HFFc6 (cell line): ENCODE measurements around the gene PGPEP1. TPM values are rescaled to one million over a fixed set of nuclear protein-coding genes. Genes with fewer than 3 reads are reported as not detected.

Experiments used
- DNase-seq: peaks from one replicate; pipeline ENCODE4 v3.0.0-alpha.2; 2018
- H3K27ac Mint-ChIP-seq: 2 replicates; pipeline ENCODE4 v1.8.0; 2020; ENCODE audit warnings: mild to moderate bottlenecking, mixed read lengths
- H3K27me3 Mint-ChIP-seq: 2 replicates; pipeline ENCODE4 v1.8.0; 2021; ENCODE audit warnings: mild to moderate bottlenecking, moderate library complexity, mixed read lengths; ENCODE audit not compliant: insufficient read depth
- H3K36me3 Mint-ChIP-seq: 2 replicates; pipeline ENCODE4 v1.8.0; 2021; ENCODE audit warnings: low read depth, mixed read lengths
- H3K4me1 Mint-ChIP-seq: 2 replicates; pipeline ENCODE4 v1.8.0; 2020; ENCODE audit warnings: low read depth, mixed read lengths
- H3K4me3 Mint-ChIP-seq: 2 replicates; pipeline ENCODE4 v1.8.0; 2020; ENCODE audit warnings: mild to moderate bottlenecking, moderate library complexity, mixed read lengths
- H3K9me3 Mint-ChIP-seq: 2 replicates; pipeline ENCODE4 v1.8.0; 2020; ENCODE audit warnings: mild to moderate bottlenecking, mixed read lengths
- total RNA-seq, 6 experiments: library from RNA; stranded (reverse); fragmentation: NEBNext Ultra II Directional; extraction: Animal tissue kit (Norgen Biotek cat#: 25700); gene quantifications; 2 replicates in 1 of 6; 3 replicates in 5 of 6; pipeline ENCODE4 v1.2.3, GENCODE V29; 2021
- TF ChIP-seq, protein P1 (sequence below): fragments of 200-600 bp; sonication (generic); IDR thresholded peaks from 2 replicates; pipeline ENCODE4 v1.5.0; 2021; ENCODE audit warnings: antibody characterized with exemption, mild to moderate bottlenecking

The PGPEP1 gene
- total RNA-seq, 6 experiments from 2014 or later: 30.5 to 54.1 (median 32.4) TPM

- Mint-ChIP-seq H3K27ac (no peak overlapping the region), H3K27me3 (no peaks in the 10 kb centered on the region; the same call in none of the 2 replicates), H3K4me3 (no peak overlapping the region), H3K9me3 (no peaks in the 10 kb centered on the region), H3K36me3 (peaks cover 2% of the 10 kb centered on the region), H3K4me1 (no peaks in the 10 kb centered on the region)
- DNase-seq: no peak
- TF ChIP-seq, protein P1, sequence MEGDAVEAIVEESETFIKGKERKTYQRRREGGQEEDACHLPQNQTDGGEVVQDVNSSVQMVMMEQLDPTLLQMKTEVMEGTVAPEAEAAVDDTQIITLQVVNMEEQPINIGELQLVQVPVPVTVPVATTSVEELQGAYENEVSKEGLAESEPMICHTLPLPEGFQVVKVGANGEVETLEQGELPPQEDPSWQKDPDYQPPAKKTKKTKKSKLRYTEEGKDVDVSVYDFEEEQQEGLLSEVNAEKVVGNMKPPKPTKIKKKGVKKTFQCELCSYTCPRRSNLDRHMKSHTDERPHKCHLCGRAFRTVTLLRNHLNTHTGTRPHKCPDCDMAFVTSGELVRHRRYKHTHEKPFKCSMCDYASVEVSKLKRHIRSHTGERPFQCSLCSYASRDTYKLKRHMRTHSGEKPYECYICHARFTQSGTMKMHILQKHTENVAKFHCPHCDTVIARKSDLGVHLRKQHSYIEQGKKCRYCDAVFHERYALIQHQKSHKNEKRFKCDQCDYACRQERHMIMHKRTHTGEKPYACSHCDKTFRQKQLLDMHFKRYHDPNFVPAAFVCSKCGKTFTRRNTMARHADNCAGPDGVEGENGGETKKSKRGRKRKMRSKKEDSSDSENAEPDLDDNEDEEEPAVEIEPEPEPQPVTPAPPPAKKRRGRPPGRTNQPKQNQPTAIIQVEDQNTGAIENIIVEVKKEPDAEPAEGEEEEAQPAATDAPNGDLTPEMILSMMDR: no peak
Observed at GRCh38 chr19:18312092-18312534, 28.3 kb upstream of the PGPEP1 start.

GRCh38 chr19:18313398-18313797 lies 27.0 kb upstream of the PGPEP1 start:
- no peak overlapping the region for H3K27ac Mint-ChIP-seq
- H3K4me3 Mint-ChIP-seq: no peak overlapping the region
- H3K27me3 Mint-ChIP-seq: no peaks in the 10 kb centered on the region; the same call in none of the 2 replicates
- H3K36me3 Mint-ChIP-seq: no peaks in the 10 kb centered on the region; the same call in 1 of the 2 replicates
- no peaks in the 10 kb centered on the region for H3K4me1 Mint-ChIP-seq
- TF ChIP-seq, protein P1: no peak
- H3K9me3 Mint-ChIP-seq: no peaks in the 10 kb centered on the region
- no peak for DNase-seq

GRCh38 chr19:18317961-18318800 lies 22.2 kb upstream of the PGPEP1 start:
- TF ChIP-seq, protein P1: no peak
- H3K4me3 Mint-ChIP-seq: no peak overlapping the region
- no peaks in the 10 kb centered on the region for H3K36me3 Mint-ChIP-seq
- H3K27ac Mint-ChIP-seq: peak overlapping the region; percentile 36
- DNase-seq: no peak
- H3K27me3 Mint-ChIP-seq: peaks cover 2% of the 10 kb centered on the region
- no peaks in the 10 kb centered on the region for H3K9me3 Mint-ChIP-seq
- H3K4me1 Mint-ChIP-seq: peaks cover 21% of the 10 kb centered on the region

DNA sequence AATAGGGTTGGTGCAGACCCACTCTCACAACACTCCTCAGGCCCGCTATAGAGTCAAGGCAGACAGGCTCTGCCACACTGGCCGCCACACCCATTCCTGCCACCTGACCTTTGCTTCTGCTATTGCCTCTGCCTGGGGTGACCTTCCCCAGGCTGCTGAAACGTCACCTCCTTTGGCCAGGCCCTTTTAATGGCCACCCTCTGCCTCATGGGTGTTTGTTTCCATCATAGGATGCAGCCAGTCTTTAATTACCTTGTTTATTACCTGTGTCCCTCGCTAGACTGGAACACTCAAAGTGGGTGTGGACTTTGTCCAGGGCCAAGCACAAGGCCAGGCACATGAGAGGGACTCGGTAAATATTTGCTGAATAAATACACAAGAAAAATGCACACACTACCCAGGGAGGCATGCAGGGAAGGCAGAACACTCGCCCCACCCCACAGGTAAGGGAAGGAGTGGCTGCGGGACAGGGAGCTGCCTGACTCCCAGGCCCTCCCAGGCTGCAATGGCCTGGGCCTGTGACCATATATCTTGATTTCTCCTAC lies 20.7 kb upstream of the PGPEP1 start:
- Mint-ChIP-seq H3K4me3 (no peak overlapping the region), H3K9me3 (no peaks in the 10 kb centered on the region), H3K36me3 (no peaks in the 10 kb centered on the region), H3K4me1 (peaks cover 35% of the 10 kb centered on the region), H3K27ac (peak overlapping the region; percentile 53), H3K27me3 (peaks cover 5% of the 10 kb centered on the region)
- no peak for DNase-seq
- TF ChIP-seq, protein P1: no peak

DNA sequence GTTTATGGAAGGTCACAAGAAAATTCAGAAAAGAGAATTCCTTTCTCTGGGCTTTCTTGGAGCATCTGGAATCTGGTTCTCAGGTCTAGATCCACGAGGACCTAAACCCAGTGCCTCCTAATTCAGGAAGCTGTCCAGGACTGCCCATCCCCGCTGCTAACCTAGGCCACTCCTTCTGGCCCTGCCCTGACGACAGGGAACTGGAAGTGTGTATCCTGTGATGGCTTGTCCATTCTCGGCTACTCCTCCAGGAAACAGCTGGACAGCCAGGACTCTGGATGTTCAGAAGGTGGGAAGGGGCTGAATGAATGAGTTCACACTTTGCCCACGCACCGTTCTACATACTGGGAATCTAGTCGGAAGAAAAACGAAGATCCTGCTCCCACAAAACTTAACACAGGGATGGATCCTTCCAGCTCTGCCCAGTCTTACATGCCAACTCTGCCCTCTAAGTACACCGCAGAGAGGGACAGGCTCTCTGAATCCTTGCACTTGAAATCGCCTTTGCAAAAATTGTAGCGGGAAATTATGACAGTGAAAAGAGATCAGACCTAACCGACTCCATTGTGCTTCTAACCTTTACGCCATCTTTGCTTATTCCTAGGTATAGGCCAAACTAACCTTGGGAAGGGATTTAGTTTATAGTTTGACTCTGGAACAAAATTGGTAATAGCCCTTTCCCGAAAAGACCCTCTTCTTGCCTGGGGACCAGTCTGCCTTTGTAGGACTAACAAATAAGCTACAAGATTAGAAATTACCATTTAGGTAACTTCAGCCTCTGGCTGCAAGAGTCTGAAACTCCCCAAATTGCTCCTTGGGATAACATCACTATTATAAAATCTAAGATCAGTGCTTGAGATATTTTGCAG lies 19.3 kb upstream of the PGPEP1 start:
- peaks cover 35% of the 10 kb centered on the region for H3K4me1 Mint-ChIP-seq
- no peak for DNase-seq
- peak overlapping the region; percentile 98 for H3K27ac Mint-ChIP-seq
- peak overlapping the region; percentile 94 for H3K4me3 Mint-ChIP-seq
- no peaks in the 10 kb centered on the region for H3K9me3 Mint-ChIP-seq
- peaks cover 5% of the 10 kb centered on the region for H3K27me3 Mint-ChIP-seq
- TF ChIP-seq, protein P1: no peak
- H3K36me3 Mint-ChIP-seq: no peaks in the 10 kb centered on the region
